GM12878 (cell line): ENCODE measurements around the gene SVOP. TPM values are rescaled to one million over a fixed set of nuclear protein-coding genes. Genes with fewer than 3 reads are reported as not detected.

Source experiments
- ATAC-seq: fragments of 200-7000 bp; cut with Tn5 transposase; 3 replicates; pipeline ENCODE4 v1.9.1; 2020; ENCODE audit warnings: mild to moderate bottlenecking, moderate library complexity
- BruUV-seq: library from RNA; stranded (reverse); fragments of 400-500 nt; replicated peaks from 2 replicates; lab custom pipeline; 2021; lab: Mats Ljungman, UMichigan
- CTCF ChIA-PET: fragments of 300-600 bp; sonication (Branson Sonifier 250); formaldehyde crosslinking; extraction: SDS; loops from one replicate; lab custom pipeline; 2021; ENCODE audit warnings: inconsistent platforms; lab: Yijun Ruan, JAX
- POLR2A ChIA-PET: fragments of 350-600 bp; formaldehyde crosslinking; extraction: SDS; loops from one replicate; lab custom pipeline; 2021; ENCODE audit warnings: inconsistent platforms; lab: Charles Lee
- RAD21 ChIA-PET: fragments of 300-600 bp; sonication (Branson Sonifier 250); formaldehyde crosslinking; loops from one replicate; lab custom pipeline; 2023; ENCODE audit warnings: antibody characterized with exemption; ENCODE audit not compliant: unreplicated experiment; lab: Charles Lee
- SMC1A ChIA-PET: fragments of 300-600 bp; sonication (Branson Sonifier 250); formaldehyde crosslinking; loops from one replicate; lab custom pipeline; 2023; ENCODE audit not compliant: unreplicated experiment, uncharacterized antibody; lab: Charles Lee
- DNase-seq: peaks from one replicate; pipeline ENCODE4 v3.0.0-alpha.2; 2011; ENCODE audit warnings: low read depth, low spot score
- FAIRE-seq: peaks from 3 replicates; lab custom pipeline; 2011; peaks lifted over from hg19 to GRCh38; lab: Jason Lieb, UNC
- H2AFZ ChIP-seq: 2 replicates; pipeline ENCODE4 v1.6.0; 2011; ENCODE audit warnings: low read depth, low read length, control low read depth; ENCODE audit not compliant: control insufficient read depth
- H3K27ac ChIP-seq: 2 replicates; pipeline ENCODE4 v1.5.1; 2011; ENCODE audit warnings: control low read depth; ENCODE audit not compliant: control insufficient read depth, insufficient read depth
- H3K27me3 ChIP-seq, 2 experiments: replicated peaks in 1 of 2; 2 replicates each; pipeline versions ENCODE4 v1.6.0 to v1.6.1; 2011; ENCODE audit warnings: low read length in 1 of 2; ENCODE audit not compliant: control insufficient read depth in 2 of 2, insufficient read depth in 2 of 2
- H3K36me3 ChIP-seq, 2 experiments: 2 replicates each; pipeline ENCODE4 v1.5.1; 2011; ENCODE audit warnings: low read length in 1 of 2; ENCODE audit not compliant: control insufficient read depth in 2 of 2, insufficient read depth in 2 of 2
- H3K4me1 ChIP-seq: 2 replicates; pipeline ENCODE4 v1.6.1; 2011; ENCODE audit warnings: mild to moderate bottlenecking, low read length, moderate library complexity, mixed read lengths; ENCODE audit not compliant: control insufficient read depth, insufficient read depth
- H3K4me2 ChIP-seq: 2 replicates; pipeline ENCODE4 v1.6.0; 2011; ENCODE audit warnings: control low read depth; ENCODE audit not compliant: control insufficient read depth, insufficient read depth
- H3K4me3 ChIP-seq: fragments of 200-600 bp; sonication (generic); 2 replicates; pipeline ENCODE4 v1.5.1; 2016
- H3K79me2 ChIP-seq: 2 replicates; pipeline ENCODE4 v1.6.0; 2011; ENCODE audit warnings: low read length; ENCODE audit not compliant: control insufficient read depth, insufficient read depth
- H3K9ac ChIP-seq: 2 replicates; pipeline ENCODE4 v1.8.0; 2011; ENCODE audit warnings: low read length, control low read depth, mixed read lengths; ENCODE audit not compliant: control insufficient read depth, insufficient read depth
- H3K9me3 ChIP-seq: replicated peaks from 3 replicates; pipeline ENCODE4 v1.5.1; 2011; ENCODE audit warnings: mild to moderate bottlenecking, low read length; ENCODE audit not compliant: control insufficient read depth, insufficient read depth
- H4K20me1 ChIP-seq: 2 replicates; pipeline ENCODE4 v1.6.0; 2011; ENCODE audit not compliant: control insufficient read depth, insufficient read depth
- HCFC1 ChIP-seq: fragments of 150-350 bp; IDR thresholded peaks from 2 replicates; pipeline ENCODE4 v1.6.1; 2014; ENCODE audit warnings: low read length
- HDGF ChIP-seq: fragments of 450-650 bp; IDR thresholded peaks from 2 replicates; pipeline ENCODE4 v1.6.1; 2016; ENCODE audit warnings: antibody characterized with exemption
- JUNB ChIP-seq: IDR thresholded peaks from 2 replicates; pipeline ENCODE4 v1.6.1; 2016; ENCODE audit warnings: antibody characterized with exemption, mild to moderate bottlenecking
- NR2C2 ChIP-seq: IDR thresholded peaks from 2 replicates; pipeline ENCODE4 v1.6.1; 2011; ENCODE audit warnings: borderline replicate concordance, low read depth; ENCODE audit not compliant: control insufficient read depth, insufficient read length
- PAX8 ChIP-seq: fragments of 450-650 bp; IDR thresholded peaks from 2 replicates; pipeline ENCODE4 v1.6.1; 2017; ENCODE audit warnings: mild to moderate bottlenecking, moderate library complexity
- POLR2AphosphoS2 ChIP-seq: IDR thresholded peaks from 2 replicates; pipeline ENCODE4 v1.6.1; 2011; ENCODE audit warnings: low read depth, mild to moderate bottlenecking, low read length, improper control_type of control experiment, moderate library complexity
- SIX5 ChIP-seq: IDR thresholded peaks from 2 replicates; pipeline ENCODE4 v1.6.1; 2011; ENCODE audit warnings: mild to moderate bottlenecking, low read depth, low read length, moderate library complexity; ENCODE audit not compliant: severe bottlenecking
- SUZ12 ChIP-seq: fragments of 200-600 bp; sonication (generic); IDR thresholded peaks from one replicate; pipeline ENCODE4 v1.6.1; 2018; ENCODE audit warnings: antibody characterized with exemption, mild to moderate bottlenecking; ENCODE audit not compliant: unreplicated experiment
- WGBS: methylation state at CpG from one replicate; pipeline ENCODE4 v1.1.6; 2016; ENCODE audit warnings: low lambda C conversion rate; ENCODE audit not compliant: insufficient replicate concordance, insufficient coverage; ENCODE audit errors: missing lambda C conversion rate; 5-methylcytosine and 5-hydroxymethylcytosine counted together
- in situ Hi-C: fragments of 300-500 bp; cut with MboI; formaldehyde crosslinking; loops from 9 replicates; pipeline ENCODE4 v1.14.3; 2018; ENCODE audit warnings: mixed read lengths
- intact Hi-C: fragments of 100-400 bp; cut with micrococcal nuclease; formaldehyde crosslinking; loops from one replicate; pipeline ENCODE4 v1.14.2; 2022; ENCODE audit not compliant: unreplicated experiment
- polyA plus RNA-seq, 11 experiments: library from polyadenylated mRNA; depleted of rRNA in 4 of 11; unstranded in 6 of 11; stranded (reverse) in 5 of 11; fragments of >200 nt; fragmentation: Nextera tagmentation in 4 of 11; fragmentation: Illumina TruSeq in 1 of 11; extraction: Ambion mirVana in 4 of 11; extraction: Trizol in 1 of 11; gene quantifications; 1 replicate in 1 of 11; 2 replicates in 10 of 11; pipeline versions ENCODE4 v1.2.1 to v1.2.3, GENCODE V29; 2011 to 2016; ENCODE audit warnings: inconsistent platforms in 2 of 11, missing spikeins in 2 of 11, low read depth in 1 of 11
- total RNA-seq, 4 experiments: library from RNA; depleted of rRNA in 3 of 4; stranded (reverse); fragments of >200 nt in 3 of 4; fragmentation: Illumina TruSeq in 1 of 4; extraction: Trizol in 1 of 4; gene quantifications; 2 replicates each; pipeline versions ENCODE4 v1.2.1 to v1.2.3, GENCODE V29; 2013 to 2021
- TF ChIP-seq, protein P1 (sequence below): fragments of 450-650 bp; IDR thresholded peaks from 2 replicates; pipeline ENCODE4 v1.6.1; 2017; ENCODE audit warnings: mild to moderate bottlenecking, low read depth, inconsistent platforms; ENCODE audit not compliant: poor library complexity, severe bottlenecking
- TF ChIP-seq, protein P2 (sequence below): IDR thresholded peaks from 2 replicates; pipeline ENCODE4 v1.6.1; 2012; ENCODE audit warnings: low read depth, low read length, improper control_type of control experiment
- TF ChIP-seq, protein P3 (sequence below): IDR thresholded peaks from 2 replicates; pipeline ENCODE4 v1.6.1; 2011; ENCODE audit warnings: low read depth, mild to moderate bottlenecking, low read length, moderate library complexity, borderline replicate concordance; ENCODE audit errors: extremely low read depth
- TF ChIP-seq, protein P4 (sequence below): fragments of 450-650 bp; IDR thresholded peaks from 2 replicates; pipeline ENCODE4 v1.6.1; 2017; ENCODE audit warnings: low read depth, mild to moderate bottlenecking, moderate library complexity

The SVOP gene
- total and polyA plus RNA-seq, 10 of the 15 experiments (the other 5 are each of a cell fraction or from before 2014, with no cell fraction given), result under 0.01 TPM; not detected in 9

DNA sequence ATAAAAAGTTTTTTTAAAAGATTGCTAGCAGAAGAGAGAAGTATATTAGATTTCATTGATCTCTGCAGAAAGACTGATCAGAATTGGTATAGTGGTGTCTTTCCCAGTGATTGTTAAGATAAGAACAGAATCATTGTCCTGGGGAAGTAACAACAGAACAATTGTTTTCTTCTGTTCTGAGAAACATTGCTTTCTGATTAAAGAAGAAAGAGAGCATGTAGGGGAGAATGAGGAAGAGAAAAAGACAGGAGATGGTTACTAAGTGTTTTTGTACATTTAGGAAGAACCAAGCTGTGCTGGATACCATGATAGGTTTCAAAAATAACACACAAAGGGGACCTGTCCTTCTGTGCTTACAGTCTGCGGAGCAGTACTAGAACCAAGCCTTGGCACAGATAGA is 36.5 kb upstream of the SVOP start:
- no peaks in the 10 kb centered on the region for H3K27me3 ChIP-seq
- H3K4me3 ChIP-seq, result no peak overlapping the region
- H4K20me1 ChIP-seq, result no peaks in the 10 kb centered on the region
- no TSS peak for BruUV-seq
- H3K9ac ChIP-seq, result no peak overlapping the region
- H3K79me2 ChIP-seq, result peaks cover 14% of the 10 kb centered on the region
- FAIRE-seq (no peak), ATAC-seq (no peak), DNase-seq (no peak)
- ChIA-PET SMC1A (no interaction called here), CTCF (no interaction called here), POLR2A (no interaction called here), RAD21 (no interaction called here)
- intact Hi-C loops (no loop called here), in situ Hi-C loops (no loop called here)
- WGBS, result 91% methylated on average over 1 of the region's 1 CpG
- H2AFZ ChIP-seq, result no peak overlapping the region
- H3K4me1 ChIP-seq, result peaks cover 11% of the 10 kb centered on the region
- no peak overlapping the region for H3K4me2 ChIP-seq
- no peak overlapping the region for H3K27ac ChIP-seq
- TF ChIP-seq, protein P1, sequence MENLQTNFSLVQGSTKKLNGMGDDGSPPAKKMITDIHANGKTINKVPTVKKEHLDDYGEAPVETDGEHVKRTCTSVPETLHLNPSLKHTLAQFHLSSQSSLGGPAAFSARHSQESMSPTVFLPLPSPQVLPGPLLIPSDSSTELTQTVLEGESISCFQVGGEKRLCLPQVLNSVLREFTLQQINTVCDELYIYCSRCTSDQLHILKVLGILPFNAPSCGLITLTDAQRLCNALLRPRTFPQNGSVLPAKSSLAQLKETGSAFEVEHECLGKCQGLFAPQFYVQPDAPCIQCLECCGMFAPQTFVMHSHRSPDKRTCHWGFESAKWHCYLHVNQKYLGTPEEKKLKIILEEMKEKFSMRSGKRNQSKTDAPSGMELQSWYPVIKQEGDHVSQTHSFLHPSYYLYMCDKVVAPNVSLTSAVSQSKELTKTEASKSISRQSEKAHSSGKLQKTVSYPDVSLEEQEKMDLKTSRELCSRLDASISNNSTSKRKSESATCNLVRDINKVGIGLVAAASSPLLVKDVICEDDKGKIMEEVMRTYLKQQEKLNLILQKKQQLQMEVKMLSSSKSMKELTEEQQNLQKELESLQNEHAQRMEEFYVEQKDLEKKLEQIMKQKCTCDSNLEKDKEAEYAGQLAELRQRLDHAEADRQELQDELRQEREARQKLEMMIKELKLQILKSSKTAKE, result no peak
- TF ChIP-seq JUNB, result no peak
- no peak for TF ChIP-seq HDGF
- TF ChIP-seq POLR2AphosphoS2, result no peak
- TF ChIP-seq SUZ12, result no peak
- TF ChIP-seq SIX5, result no peak
- TF ChIP-seq, protein P2, sequence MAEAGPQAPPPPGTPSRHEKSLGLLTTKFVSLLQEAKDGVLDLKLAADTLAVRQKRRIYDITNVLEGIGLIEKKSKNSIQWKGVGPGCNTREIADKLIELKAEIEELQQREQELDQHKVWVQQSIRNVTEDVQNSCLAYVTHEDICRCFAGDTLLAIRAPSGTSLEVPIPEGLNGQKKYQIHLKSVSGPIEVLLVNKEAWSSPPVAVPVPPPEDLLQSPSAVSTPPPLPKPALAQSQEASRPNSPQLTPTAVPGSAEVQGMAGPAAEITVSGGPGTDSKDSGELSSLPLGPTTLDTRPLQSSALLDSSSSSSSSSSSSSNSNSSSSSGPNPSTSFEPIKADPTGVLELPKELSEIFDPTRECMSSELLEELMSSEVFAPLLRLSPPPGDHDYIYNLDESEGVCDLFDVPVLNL, result no peak
- TF ChIP-seq PAX8, result no peak
- TF ChIP-seq NR2C2, result no peak
- TF ChIP-seq, protein P3, sequence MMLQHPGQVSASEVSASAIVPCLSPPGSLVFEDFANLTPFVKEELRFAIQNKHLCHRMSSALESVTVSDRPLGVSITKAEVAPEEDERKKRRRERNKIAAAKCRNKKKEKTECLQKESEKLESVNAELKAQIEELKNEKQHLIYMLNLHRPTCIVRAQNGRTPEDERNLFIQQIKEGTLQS, result no peak
- no peak for TF ChIP-seq HCFC1
- TF ChIP-seq, protein P4, sequence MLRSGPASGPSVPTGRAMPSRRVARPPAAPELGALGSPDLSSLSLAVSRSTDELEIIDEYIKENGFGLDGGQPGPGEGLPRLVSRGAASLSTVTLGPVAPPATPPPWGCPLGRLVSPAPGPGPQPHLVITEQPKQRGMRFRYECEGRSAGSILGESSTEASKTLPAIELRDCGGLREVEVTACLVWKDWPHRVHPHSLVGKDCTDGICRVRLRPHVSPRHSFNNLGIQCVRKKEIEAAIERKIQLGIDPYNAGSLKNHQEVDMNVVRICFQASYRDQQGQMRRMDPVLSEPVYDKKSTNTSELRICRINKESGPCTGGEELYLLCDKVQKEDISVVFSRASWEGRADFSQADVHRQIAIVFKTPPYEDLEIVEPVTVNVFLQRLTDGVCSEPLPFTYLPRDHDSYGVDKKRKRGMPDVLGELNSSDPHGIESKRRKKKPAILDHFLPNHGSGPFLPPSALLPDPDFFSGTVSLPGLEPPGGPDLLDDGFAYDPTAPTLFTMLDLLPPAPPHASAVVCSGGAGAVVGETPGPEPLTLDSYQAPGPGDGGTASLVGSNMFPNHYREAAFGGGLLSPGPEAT, result no peak
- H3K9me3 ChIP-seq, result no peaks in the 10 kb centered on the region
- no peaks in the 10 kb centered on the region for H3K36me3 ChIP-seq
